ENCODE data around the gene HDDC2. TPM values are rescaled to one million over a fixed set of nuclear protein-coding genes. Genes with fewer than 3 reads are reported as not detected.

The HDDC2 gene
- total and polyA plus RNA-seq, 4 donors, result 34.6 to 72.3 (median 58.5) TPM

GRCh38 chr6:125312478-125312877 is 10.7 kb upstream of the HDDC2 start:
- ATAC-seq (ENCODE audit: insufficient read depth, low FRiP score) (no peak), DNase-seq (no peak)
- Histone ChIP-seq H3K9ac (ENCODE audit: insufficient read depth in 1 of 2, low read length in 2 of 2) (no peak overlapping the region), H3K36me3 (ENCODE audit: control insufficient read depth in 4 of 4, insufficient read depth in 4 of 4, low read length in 4 of 4) (no peaks in the 10 kb centered on the region), H3K4me1 (ENCODE audit: control insufficient read depth in 5 of 5, insufficient read depth in 5 of 5, low read length in 5 of 5) (no peaks in the 10 kb centered on the region), H3K27ac (ENCODE audit: low read depth in 1 of 2, low read length in 1 of 2) (no peak overlapping the region), H3K9me3 (ENCODE audit: control insufficient read depth in 4 of 4, insufficient read depth in 3 of 4, low read length in 3 of 4) (no peaks in the 10 kb centered on the region), H3K27me3 (ENCODE audit: control insufficient read depth in 3 of 3, insufficient read depth in 3 of 3, low read length in 2 of 3) (peaks cover 0 to 7% (median 2%) of the 10 kb centered on the region in 3 donors), H3K4me3 (no peak overlapping the region)
- WGBS, 2 donors, result 67 to 83% methylated on average over 2 of the region's 2 CpGs
- no peak for TF ChIP-seq CTCF (IDR thresholded peaks at IDR 0.05; ENCODE audit: control extremely low read depth, extremely low read depth)

DNA sequence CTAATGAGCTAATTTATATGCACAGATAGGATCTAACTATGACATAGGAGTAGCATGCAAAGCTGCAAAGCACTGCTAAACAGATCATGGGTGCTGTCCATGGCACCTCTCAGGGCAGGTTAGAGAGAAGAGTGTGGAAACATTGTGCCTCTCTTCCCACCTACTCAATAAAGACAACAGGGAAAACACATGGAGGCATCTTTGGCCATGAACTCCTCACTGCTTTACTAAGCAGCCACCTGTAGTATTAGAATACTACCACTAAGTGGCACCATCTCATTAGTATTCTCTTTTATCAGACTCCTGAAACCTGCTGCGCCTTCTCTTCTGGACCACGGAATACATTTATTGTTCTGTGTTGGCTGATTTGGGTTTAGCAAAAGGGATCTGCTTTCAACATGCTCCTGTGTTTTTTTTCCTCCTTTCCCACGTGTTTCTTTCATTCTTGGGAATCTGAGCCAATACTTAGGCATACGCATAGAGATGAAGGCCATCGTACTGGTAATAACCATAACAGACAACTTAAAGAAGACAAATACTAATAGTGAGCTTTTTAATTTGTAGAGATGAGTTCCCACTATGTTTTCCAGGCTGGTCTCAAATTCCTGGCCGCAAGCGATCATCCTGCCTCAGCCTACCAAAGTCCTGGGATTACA is 9.4 kb upstream of the HDDC2 start:
- TF ChIP-seq CTCF (IDR thresholded peaks at IDR 0.05; ENCODE audit: control extremely low read depth, extremely low read depth), result peak; percentile 62
- peak; percentile 38 for ATAC-seq (ENCODE audit: insufficient read depth, low FRiP score)

GRCh38 chr6:125307964-125308615 is 6.3 kb upstream of the HDDC2 start:
- Histone ChIP-seq H3K4me1 (ENCODE audit: control insufficient read depth in 5 of 5, insufficient read depth in 5 of 5, low read length in 5 of 5) (no peaks in the 10 kb centered on the region), H3K27me3 (ENCODE audit: control insufficient read depth in 3 of 3, insufficient read depth in 3 of 3, low read length in 2 of 3) (peaks cover 0 to 6% (median 4%) of the 10 kb centered on the region in 3 donors), H3K36me3 (ENCODE audit: control insufficient read depth in 4 of 4, insufficient read depth in 4 of 4, low read length in 4 of 4) (no peaks in the 10 kb centered on the region), H3K9ac (ENCODE audit: insufficient read depth in 1 of 2, low read length in 2 of 2) (no peak overlapping the region), H3K9me3 (ENCODE audit: control insufficient read depth in 4 of 4, insufficient read depth in 3 of 4, low read length in 3 of 4) (no peaks in the 10 kb centered on the region), H3K4me3 (no peak overlapping the region), H3K27ac (ENCODE audit: low read depth in 1 of 2, low read length in 1 of 2) (no peak overlapping the region)
- DNase-seq, result peak in 1 of 3 donors; percentile 11
- 40 to 56% methylated on average over 6 of the region's 6 CpGs for WGBS, 2 donors
- ATAC-seq (ENCODE audit: insufficient read depth, low FRiP score), result no peak
- TF ChIP-seq CTCF (IDR thresholded peaks at IDR 0.05; ENCODE audit: control extremely low read depth, extremely low read depth), result no peak

More for the DNA sequence above, 9.4 kb upstream of the HDDC2 start:
- no peak overlapping the region for H3K9ac ChIP-seq (ENCODE audit: insufficient read depth in 1 of 2, low read length in 2 of 2)
- DNase-seq, result peak in 2 of 3 donors; percentile 80 to 82
- H3K4me1 ChIP-seq (ENCODE audit: control insufficient read depth in 5 of 5, insufficient read depth in 5 of 5, low read length in 5 of 5), result no peaks in the 10 kb centered on the region
- H3K4me3 ChIP-seq, result no peak overlapping the region
- 53 to 54% methylated on average over 7 of the region's 7 CpGs for WGBS, 2 donors
- no peaks in the 10 kb centered on the region for H3K9me3 ChIP-seq (ENCODE audit: control insufficient read depth in 4 of 4, insufficient read depth in 3 of 4, low read length in 3 of 4)
- H3K27ac ChIP-seq (ENCODE audit: low read depth in 1 of 2, low read length in 1 of 2), result no peak overlapping the region
- H3K27me3 ChIP-seq (ENCODE audit: control insufficient read depth in 3 of 3, insufficient read depth in 3 of 3, low read length in 2 of 3), result peaks cover 0 to 4% (median 2%) of the 10 kb centered on the region in 3 donors
- no peaks in the 10 kb centered on the region for H3K36me3 ChIP-seq (ENCODE audit: control insufficient read depth in 4 of 4, insufficient read depth in 4 of 4, low read length in 4 of 4)
